ENCODE data around the gene OR2AT4.
"Not testable (repeated sequence)": the region's sequence is repeated elsewhere in the genome, so short reads cannot be mapped to it uniquely, and the experiment has no call there.

OR2AT4 gene

DNA sequence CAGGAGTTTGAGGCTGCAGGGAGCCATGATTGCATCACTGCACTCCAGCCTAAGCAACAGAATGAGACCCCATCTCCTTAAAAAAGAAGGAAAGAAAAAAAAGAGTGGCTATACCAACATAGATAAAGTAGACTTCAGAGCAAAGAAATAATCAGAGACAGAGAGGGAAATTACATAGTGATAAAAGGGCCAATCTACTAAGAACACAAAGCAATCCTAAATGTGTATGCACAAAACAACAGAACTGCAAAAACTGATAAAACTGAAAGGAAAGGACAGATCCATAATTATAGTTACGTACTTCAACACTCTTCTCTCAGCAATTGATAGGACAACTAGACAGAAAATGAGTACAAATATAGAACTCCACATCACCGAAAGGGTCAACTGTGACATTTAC is 17.8 kb upstream of the OR2AT4 start:
- DNase-seq (ENCODE audit: low spot score) = no peak
- TF ChIP-seq, protein P1, sequence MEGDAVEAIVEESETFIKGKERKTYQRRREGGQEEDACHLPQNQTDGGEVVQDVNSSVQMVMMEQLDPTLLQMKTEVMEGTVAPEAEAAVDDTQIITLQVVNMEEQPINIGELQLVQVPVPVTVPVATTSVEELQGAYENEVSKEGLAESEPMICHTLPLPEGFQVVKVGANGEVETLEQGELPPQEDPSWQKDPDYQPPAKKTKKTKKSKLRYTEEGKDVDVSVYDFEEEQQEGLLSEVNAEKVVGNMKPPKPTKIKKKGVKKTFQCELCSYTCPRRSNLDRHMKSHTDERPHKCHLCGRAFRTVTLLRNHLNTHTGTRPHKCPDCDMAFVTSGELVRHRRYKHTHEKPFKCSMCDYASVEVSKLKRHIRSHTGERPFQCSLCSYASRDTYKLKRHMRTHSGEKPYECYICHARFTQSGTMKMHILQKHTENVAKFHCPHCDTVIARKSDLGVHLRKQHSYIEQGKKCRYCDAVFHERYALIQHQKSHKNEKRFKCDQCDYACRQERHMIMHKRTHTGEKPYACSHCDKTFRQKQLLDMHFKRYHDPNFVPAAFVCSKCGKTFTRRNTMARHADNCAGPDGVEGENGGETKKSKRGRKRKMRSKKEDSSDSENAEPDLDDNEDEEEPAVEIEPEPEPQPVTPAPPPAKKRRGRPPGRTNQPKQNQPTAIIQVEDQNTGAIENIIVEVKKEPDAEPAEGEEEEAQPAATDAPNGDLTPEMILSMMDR (IDR thresholded peaks at IDR 0.05; ENCODE audit: poor library complexity, severe bottlenecking) = no peak
- Histone ChIP-seq H3K36me3 (ENCODE audit: low read depth) (no peaks in the 10 kb centered on the region), H3K9me3 (ENCODE audit: severe bottlenecking) (peaks cover 2% of the 10 kb centered on the region), H3K4me3 (ENCODE audit: severe bottlenecking) (no peak overlapping the region), H3K27ac (ENCODE audit: poor library complexity, severe bottlenecking) (no peak overlapping the region), H3K27me3 (ENCODE audit: insufficient read depth, poor library complexity, severe bottlenecking) (no peaks in the 10 kb centered on the region), H3K4me1 (ENCODE audit: insufficient read depth, poor library complexity, severe bottlenecking) (no peaks in the 10 kb centered on the region)
- no peak for ATAC-seq (ENCODE audit: low read depth)

DNA sequence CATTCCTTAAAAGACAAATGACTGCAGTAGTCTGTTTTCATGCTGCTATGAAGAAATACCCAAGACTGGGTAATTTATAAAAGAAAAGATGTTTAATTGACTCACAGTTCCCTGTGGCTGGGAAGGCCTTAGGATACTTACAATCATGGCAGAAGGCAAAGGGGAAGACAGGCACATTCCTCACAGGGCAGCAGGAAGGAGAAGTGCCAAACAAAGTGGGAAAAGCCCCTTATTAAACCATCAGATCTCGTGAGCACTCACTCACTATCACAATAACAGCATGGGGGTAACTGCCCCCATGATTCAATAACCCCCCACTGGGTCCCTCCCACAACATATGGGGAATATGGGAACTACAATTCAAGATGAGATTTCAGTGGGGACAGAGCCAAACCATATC is 16.4 kb upstream of the OR2AT4 start:
- H3K9me3 ChIP-seq (ENCODE audit: severe bottlenecking) = no peaks in the 10 kb centered on the region
- ATAC-seq (ENCODE audit: low read depth) = no peak

DNA sequence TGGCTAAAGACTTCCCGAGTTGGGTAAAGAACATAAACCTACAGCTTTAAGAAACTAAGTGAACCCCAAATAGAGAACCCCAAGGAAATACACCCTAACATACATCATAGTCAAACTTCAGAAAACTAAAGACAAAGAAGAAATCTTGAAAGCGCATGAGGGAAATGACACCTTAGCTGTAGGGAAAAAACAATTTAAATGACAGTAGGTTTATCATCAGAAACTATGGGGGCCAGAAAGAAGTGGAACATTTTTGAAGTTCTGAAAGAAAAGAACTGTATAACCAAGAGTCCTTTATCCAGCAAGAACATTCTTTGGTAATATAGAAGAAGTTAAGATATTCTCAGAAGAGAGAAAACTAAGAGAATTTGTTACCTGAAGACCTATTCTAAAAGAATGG is 15.5 kb upstream of the OR2AT4 start:
- no peak for ATAC-seq (ENCODE audit: low read depth)
- no peak overlapping the region for H3K27ac ChIP-seq (ENCODE audit: poor library complexity, severe bottlenecking)
- H3K9me3 ChIP-seq (ENCODE audit: severe bottlenecking) = no peaks in the 10 kb centered on the region
- no peaks in the 10 kb centered on the region for H3K4me1 ChIP-seq (ENCODE audit: insufficient read depth, poor library complexity, severe bottlenecking)
- no peak overlapping the region for H3K4me3 ChIP-seq (ENCODE audit: severe bottlenecking)
- H3K36me3 ChIP-seq (ENCODE audit: low read depth) = no peaks in the 10 kb centered on the region
- TF ChIP-seq, protein P1 (IDR thresholded peaks at IDR 0.05; ENCODE audit: poor library complexity, severe bottlenecking) = no peak
- no peak for DNase-seq (ENCODE audit: low spot score)
- no peaks in the 10 kb centered on the region for H3K27me3 ChIP-seq (ENCODE audit: insufficient read depth, poor library complexity, severe bottlenecking)

More for the DNA sequence above, 16.4 kb upstream of the OR2AT4 start:
- TF ChIP-seq, protein P1 (IDR thresholded peaks at IDR 0.05; ENCODE audit: poor library complexity, severe bottlenecking) = no peak
- H3K27ac ChIP-seq (ENCODE audit: poor library complexity, severe bottlenecking) = no peak overlapping the region
- no peak for DNase-seq (ENCODE audit: low spot score)
- no peaks in the 10 kb centered on the region for H3K27me3 ChIP-seq (ENCODE audit: insufficient read depth, poor library complexity, severe bottlenecking)
- H3K4me1 ChIP-seq (ENCODE audit: insufficient read depth, poor library complexity, severe bottlenecking) = no peaks in the 10 kb centered on the region
- H3K4me3 ChIP-seq (ENCODE audit: severe bottlenecking) = no peak overlapping the region
- no peaks in the 10 kb centered on the region for H3K36me3 ChIP-seq (ENCODE audit: low read depth)

DNA sequence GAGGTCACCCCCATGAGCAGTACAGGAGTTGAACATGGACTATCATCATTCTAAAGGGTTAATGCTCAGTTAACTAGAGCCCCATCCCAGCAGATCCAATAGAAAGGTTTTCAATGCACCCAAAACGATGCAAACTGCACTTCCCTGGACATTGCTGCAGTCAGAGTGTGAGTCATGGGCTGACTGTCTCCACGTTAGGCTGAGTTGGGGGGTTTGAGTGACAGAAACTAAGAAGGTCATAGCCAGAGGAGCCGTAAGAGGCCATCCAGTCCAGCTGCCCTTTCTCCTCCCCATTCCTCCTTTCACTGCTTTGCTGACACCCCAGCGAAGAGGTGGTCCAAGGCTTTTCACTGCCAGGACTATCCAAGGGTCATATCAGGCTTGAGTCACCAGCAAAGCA is 10.5 kb upstream of the OR2AT4 start:
- TF ChIP-seq, protein P1 (IDR thresholded peaks at IDR 0.05; ENCODE audit: poor library complexity, severe bottlenecking) = no peak
- ATAC-seq (ENCODE audit: low read depth) = no peak
- no peak overlapping the region for H3K4me3 ChIP-seq (ENCODE audit: severe bottlenecking)
- no peaks in the 10 kb centered on the region for H3K27me3 ChIP-seq (ENCODE audit: insufficient read depth, poor library complexity, severe bottlenecking)
- H3K4me1 ChIP-seq (ENCODE audit: insufficient read depth, poor library complexity, severe bottlenecking) = no peaks in the 10 kb centered on the region
- no peaks in the 10 kb centered on the region for H3K9me3 ChIP-seq (ENCODE audit: severe bottlenecking)
- no peak overlapping the region for H3K27ac ChIP-seq (ENCODE audit: poor library complexity, severe bottlenecking)
- H3K36me3 ChIP-seq (ENCODE audit: low read depth) = no peaks in the 10 kb centered on the region
- no peak for DNase-seq (ENCODE audit: low spot score)

DNA sequence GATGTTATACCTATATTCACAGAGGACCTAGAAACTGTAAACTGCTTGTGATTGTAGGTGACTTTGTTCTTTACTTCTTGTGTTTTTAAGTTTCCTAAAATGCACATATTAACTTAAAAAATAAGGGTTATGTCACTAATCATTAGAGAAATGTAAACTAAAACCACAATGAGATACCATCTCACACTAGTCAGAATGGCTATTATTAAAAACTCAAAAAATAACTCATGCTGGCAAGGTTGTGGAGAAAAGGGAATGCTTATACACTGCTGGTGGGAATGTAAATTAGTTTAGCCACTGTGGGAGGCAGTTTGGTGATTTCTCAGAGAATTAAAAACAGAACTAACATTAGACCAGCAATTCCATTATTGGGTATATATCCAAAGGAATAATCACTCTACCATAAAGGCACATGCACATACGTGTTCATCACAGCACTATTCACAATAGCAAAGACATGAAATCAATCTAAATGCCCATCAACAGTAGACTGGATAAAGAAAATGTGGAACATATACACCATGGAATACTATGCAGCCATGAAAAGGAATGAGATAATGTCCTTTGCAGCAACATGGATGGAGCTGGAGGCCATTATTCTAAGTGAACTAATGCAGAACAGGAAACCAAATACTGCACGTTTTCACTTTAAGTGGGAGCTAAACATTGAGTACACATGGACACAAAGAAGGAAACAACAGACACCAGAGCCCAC is 9.4 kb upstream of the OR2AT4 start:
- not testable (repeated sequence) for H3K27ac ChIP-seq (ENCODE audit: poor library complexity, severe bottlenecking); H3K9me3 ChIP-seq (ENCODE audit: severe bottlenecking); H3K4me1 ChIP-seq (ENCODE audit: insufficient read depth, poor library complexity, severe bottlenecking)

More for the DNA sequence above, 9.4 kb upstream of the OR2AT4 start:
- H3K36me3 ChIP-seq (ENCODE audit: low read depth); ATAC-seq (ENCODE audit: low read depth); H3K27me3 ChIP-seq (ENCODE audit: insufficient read depth, poor library complexity, severe bottlenecking); H3K4me3 ChIP-seq (ENCODE audit: severe bottlenecking); DNase-seq (ENCODE audit: low spot score): not testable (repeated sequence)

All from RWPE2 (cell line).